HuH-7 (cell line): ENCODE results near the gene FBXW5.

Source experiments
- DNase-seq: peaks from one replicate; pipeline ENCODE4 v3.0.0; 2011; ENCODE audit warnings: low spot score

Gene FBXW5

GRCh38 chr9:136960938-136961275 is 16.4 kb upstream of the FBXW5 start:
- no peak for DNase-seq

- no peak for DNase-seq
These were observed 15.8 kb upstream of the FBXW5 start for GRCh38 chr9:136960212-136960937.

GRCh38 chr9:136958898-136959850 is 14.6 kb upstream of the FBXW5 start:
- DNase-seq, result no peak

DNA sequence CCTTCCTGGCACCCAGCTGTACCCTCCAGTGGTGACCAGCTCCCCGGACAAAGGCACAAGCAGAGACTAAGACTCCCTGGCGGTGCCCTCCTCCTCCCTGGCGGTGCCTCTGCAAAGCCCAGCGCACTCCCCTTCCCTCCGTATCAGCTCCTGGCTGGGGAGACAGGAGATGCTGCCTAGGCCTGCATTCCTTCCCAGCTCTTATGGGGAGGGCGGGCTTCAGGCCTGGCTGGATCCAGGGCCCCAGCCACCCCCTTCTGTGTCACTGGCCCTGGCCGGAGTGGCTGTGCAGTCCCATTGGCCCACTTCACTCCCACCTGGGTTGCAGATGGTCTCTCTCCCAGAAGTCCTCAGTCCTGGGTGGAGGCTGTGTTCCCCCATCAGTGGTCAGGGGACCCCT is 13.9 kb upstream of the FBXW5 start:
- no peak for DNase-seq

DNA sequence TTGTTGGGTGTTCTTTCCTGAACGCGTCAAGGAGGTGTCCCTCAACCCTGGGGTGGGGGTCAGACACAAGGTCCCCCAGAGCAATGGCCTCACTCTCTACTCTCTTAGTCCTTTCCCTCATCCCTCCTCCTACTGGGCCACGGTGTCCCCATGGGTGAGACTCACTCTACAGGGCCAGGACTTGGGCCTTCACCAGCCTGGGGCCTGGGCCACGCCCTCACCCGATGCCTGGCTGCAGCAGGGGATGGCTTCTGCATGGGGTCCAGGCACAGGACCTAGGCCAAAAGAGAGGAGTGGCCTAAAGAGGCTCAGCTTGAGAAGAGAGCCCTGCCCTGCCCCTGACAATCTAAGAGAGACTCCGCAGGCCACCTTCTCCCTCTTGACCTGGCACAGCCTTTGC is 13.4 kb upstream of the FBXW5 start:
- DNase-seq, result no peak

DNA sequence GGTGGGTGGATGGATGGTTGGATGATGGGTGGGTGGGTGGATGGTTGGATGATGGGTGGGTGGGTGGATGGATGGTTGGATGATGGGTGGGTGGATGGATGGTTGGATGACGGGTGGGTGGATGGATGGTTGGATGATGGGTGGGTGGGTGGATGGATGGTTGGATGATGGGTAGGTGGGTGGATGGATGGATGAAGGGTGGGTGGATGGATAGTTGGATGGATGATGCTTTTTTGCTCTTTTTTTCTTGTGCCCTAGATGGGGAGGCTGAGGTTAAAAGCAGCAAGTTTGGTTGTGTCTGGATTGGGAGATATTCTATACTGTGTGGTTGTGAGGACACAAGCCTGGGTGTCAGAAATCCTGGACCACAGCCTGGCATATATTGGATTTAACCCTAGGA is 12.9 kb upstream of the FBXW5 start:
- no peak for DNase-seq

DNA sequence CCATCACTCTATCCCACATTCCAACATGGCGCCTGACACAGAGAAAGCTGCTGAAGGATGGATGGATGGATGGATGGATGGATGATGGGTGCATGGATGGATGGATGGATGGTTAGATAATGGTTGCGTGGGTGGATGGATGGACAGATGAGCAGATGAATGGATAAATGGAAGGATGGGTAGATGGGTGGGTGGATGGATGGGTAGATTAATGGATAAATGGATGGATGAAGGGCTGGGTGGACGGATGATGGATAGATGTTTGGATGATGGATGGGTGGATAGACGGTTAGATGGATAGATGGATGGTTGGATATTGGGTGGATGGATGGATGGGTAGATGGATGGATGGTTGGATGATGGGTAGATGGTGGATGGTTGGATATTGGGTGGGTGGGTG is 12.1 kb upstream of the FBXW5 start:
- DNase-seq, result no peak

- DNase-seq, result no peak
These were observed 11.4 kb upstream of the FBXW5 start for GRCh38 chr9:136955943-136956335.

DNA sequence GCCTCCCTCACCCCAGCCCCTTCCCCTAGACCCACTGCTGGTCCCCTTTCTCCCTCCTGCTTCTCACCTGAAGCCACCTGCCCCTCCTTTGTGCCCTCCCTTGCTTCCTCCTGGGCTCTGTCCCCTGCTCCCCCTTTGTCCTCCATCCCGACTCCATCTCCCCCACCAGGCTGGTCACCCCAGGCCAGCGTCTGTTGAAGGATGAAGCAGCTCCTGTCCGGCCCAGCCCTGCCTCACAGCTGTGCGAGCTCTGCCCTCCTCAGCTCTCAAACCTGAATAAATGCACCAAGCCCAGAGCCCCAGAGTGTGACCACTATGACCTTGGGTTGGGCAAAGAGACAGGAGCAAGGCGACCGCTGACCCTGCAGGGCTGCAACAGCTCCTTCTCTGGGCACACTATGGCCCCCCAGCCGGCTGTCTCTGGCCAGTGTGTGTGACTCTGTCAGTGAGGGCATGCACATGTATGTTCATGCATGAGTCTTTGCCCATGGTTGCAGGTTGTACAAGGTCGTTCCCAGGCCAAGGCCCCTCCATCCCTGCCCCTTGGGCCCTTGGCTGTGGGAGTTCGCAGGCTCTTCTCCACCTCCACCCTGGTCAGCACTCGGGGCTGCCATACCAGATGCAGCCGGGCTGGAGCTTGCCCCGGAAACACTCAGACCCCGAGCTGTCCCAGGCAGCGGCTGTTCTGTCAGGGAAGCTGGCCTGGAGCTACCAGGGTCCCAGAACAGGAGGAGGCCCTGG is 10.8 kb upstream of the FBXW5 start:
- DNase-seq, result no peak

DNA sequence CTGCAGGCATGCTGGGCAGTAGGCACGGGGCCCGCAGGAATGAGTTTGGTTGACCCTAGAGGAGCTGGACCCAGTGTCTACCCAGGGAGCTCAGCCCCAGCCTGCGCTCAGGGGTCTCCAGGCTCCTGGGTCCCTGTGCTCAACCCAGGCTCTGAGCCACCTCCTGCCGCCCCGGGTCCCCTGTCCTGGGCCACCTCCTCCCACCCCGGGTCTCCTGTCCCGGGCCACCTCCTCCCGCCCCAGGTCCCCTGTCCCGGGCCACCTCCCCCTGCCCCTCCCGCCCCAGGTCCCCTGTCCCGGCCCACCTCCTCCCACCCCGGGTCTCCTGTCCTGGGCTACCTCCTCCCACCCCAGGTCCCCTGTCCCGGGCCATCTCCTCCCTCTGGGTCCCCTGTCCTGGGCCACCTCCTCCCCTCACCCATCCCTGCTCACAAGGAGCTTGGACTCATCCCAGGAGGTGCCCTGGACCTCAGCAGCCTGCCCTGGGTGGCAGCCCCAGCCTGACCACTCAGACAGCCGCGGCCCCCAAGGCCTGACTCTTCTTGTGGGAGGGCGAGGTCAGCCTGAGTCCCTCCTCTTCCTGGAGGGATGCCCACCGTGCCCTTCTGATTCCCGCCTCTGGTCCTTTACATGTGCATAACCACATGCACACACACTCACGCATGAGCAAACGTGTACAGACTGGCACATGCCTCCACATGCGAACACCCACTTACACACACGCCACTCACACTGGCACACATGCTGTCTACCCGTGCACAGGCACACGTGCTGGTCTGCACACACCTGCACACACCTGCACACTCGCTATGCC is 9.9 kb upstream of the FBXW5 start:
- no peak for DNase-seq

GRCh38 chr9:136953771-136954269 is 9.3 kb upstream of the FBXW5 start:
- DNase-seq, result no peak

DNA sequence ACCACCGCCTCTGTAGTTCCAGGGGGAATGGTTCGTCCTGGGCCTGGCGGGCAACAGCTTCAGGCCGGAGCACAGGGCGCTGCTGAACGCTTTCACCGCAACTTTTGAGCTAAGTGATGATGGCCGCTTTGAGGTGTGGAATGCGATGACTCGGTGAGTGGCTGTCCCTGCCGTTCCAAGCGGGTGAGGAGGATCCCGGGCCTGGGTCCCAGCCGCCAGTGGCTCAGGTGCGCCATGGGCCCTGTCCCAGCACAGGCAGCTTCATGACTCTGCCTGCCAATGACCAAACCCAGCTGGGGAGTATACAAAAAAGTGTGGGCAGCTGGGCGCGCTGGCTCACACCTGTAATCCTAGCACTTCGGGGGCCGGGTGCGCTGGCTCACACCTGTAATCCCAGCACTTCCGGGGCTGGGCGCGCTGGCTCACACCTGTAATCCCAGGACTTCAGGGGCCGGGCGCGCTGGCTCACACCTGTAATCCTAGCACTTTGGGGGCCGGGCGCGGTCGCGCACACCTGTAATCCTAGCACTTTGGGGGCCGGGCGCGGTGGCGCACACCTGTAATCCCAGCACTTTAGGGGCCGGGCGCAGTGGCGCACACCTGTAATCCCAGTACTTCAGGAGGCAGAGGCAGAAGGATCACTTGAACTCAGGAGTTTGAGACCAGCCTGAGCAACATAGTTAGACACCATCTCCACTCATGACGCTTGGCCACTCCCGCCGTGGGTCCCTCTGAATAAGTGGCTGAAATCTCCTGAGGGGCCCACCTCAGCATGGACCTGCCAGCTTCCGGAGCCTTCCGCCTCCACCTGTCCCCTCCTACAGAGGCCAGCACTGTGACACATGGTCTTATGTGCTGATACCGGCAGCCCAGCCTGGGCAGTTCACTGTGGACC is 8.6 kb upstream of the FBXW5 start:
- DNase-seq, result no peak

- no peak for DNase-seq
These were observed 7.8 kb upstream of the FBXW5 start for GRCh38 chr9:136952321-136952850.

- no peak for DNase-seq
These were observed 7.2 kb upstream of the FBXW5 start, which contains the start of gene LCN12 for GRCh38 chr9:136951541-136952320. TSS of gene LCN12 (plus strand) at chr9:136952273. CDS start at chr9:136952328, 55 bp downstream.

DNA sequence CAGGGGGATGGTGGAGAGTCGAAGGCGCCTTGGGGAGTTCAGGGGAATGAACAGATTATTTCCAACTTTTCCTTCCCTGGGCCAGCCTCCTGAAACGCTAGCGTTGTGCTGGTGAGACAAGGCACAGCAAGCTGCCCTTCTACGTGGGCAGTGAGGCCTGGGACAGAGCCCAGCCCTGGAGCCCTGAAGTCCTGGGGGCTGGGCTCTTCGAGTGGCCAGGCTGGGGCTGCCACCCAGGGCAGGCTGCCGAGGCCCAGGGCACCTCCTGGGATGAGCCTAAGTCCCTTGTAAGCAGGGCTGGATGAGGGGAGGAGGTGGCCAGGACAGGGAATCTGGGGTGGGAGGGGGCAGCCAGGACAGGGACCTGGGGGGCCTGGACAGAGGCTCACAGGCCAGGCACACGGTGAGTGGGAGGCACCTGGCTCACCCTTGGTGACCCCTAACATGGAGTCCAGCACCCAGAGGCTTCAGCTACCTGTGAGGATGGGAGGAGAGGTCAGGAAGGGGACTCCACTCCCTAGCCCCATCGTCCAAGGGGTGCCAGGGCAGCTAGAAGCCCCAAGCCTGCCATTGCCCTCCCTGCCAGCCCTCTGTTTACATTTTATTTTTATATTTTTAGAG is 6.2 kb upstream of the FBXW5 start:
- DNase-seq, result no peak

DNA sequence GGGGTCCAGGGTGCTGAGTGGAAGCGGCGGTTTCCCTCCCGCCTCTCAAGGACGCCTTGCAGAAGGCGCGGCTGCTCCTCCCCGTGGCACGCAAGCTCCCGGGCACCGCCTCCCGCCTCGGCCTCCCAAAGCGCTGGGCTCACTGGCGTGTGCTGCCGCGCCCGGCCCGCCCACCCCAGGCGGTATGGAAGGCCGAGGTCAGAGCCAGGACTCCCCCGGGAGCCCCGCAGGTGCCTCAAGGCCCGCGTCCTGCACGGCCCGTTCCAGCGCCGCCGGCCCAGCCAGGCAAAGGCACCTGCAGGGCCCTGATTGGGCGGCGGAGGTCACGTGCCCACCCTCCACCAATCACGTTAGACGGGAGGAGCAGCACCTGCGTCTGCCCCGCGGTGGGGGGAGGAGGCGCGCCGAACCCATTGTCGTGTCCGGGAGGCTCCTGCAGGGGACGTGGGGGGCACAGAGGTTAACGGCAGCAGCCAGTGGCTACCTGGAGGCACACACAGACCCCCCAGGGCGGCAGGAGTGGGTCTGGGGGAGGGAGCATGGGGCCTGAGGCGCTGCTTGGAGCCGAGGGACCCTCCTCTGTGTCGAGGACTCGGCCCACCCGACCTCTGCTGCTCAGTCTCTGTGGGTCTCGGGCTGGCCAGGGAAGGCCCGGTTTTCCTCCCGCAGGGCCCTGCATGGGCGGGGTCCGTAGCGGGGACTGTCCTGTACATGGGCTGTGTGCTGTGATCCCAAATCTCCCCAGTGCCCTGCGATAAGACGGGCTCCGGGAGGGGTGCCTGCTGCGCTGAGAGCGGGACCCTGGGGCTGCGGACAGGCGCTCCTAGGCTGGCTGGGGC is 5.5 kb upstream of the FBXW5 start:
- DNase-seq, result peak; percentile 100

- DNase-seq, result no peak
These were observed 4.8 kb upstream of the FBXW5 start for GRCh38 chr9:136949239-136949816.
